Astrocyte (in vitro differentiated cells and primary cell): Measurements from ENCODE around the gene IARS1. TPM values are rescaled to one million over a fixed set of nuclear protein-coding genes. Genes with fewer than 3 reads are reported as not detected.
A peak's percentile ranks its signal among the peaks of the same experiment; 100 is the strongest.

Experiments
- DNase-seq: peaks from one replicate; pipeline ENCODE4 v3.0.0-alpha.2; 2010; ENCODE audit warnings: low read depth
- FAIRE-seq: peaks from 2 replicates; lab custom pipeline; 2011; peaks lifted over from hg19 to GRCh38; lab: Jason Lieb, UNC
- H2AFZ ChIP-seq: 2 replicates; pipeline ENCODE4 v1.6.0; 2012; ENCODE audit warnings: low read depth, low read length, inconsistent platforms
- H3K27ac ChIP-seq: 2 replicates; pipeline ENCODE4 v1.5.1; 2011; ENCODE audit warnings: low read depth, low read length, inconsistent platforms
- H3K27me3 ChIP-seq: 2 replicates; pipeline ENCODE4 v1.6.0; 2011; ENCODE audit warnings: low read length, inconsistent platforms; ENCODE audit not compliant: insufficient read depth
- H3K36me3 ChIP-seq: 2 replicates; pipeline ENCODE4 v1.5.1; 2011; ENCODE audit warnings: low read length, inconsistent platforms; ENCODE audit not compliant: insufficient read depth
- H3K4me1 ChIP-seq: 2 replicates; pipeline ENCODE4 v1.5.1; 2011; ENCODE audit warnings: low read length, inconsistent platforms; ENCODE audit not compliant: insufficient read depth
- H3K4me2 ChIP-seq: 2 replicates; pipeline ENCODE4 v1.6.0; 2012; ENCODE audit warnings: low read length, inconsistent platforms
- H3K4me3 ChIP-seq: 2 replicates; pipeline ENCODE4 v1.5.1; 2011; ENCODE audit warnings: low read depth, mild to moderate bottlenecking, low read length, inconsistent platforms; ENCODE audit not compliant: insufficient read depth
- H3K79me2 ChIP-seq: 2 replicates; pipeline ENCODE4 v1.6.0; 2012; ENCODE audit warnings: mild to moderate bottlenecking, low read length, inconsistent platforms; ENCODE audit not compliant: insufficient read depth
- H3K9ac ChIP-seq: 2 replicates; pipeline ENCODE4 v1.6.0; 2012; ENCODE audit warnings: mild to moderate bottlenecking, low read length, inconsistent platforms
- H3K9me3 ChIP-seq: 2 replicates; pipeline ENCODE4 v1.5.1; 2012; ENCODE audit warnings: low read depth, mild to moderate bottlenecking, low read length, inconsistent platforms; ENCODE audit not compliant: insufficient read depth
- H4K20me1 ChIP-seq: 2 replicates; pipeline ENCODE4 v1.6.0; 2012; ENCODE audit warnings: low read length, inconsistent platforms; ENCODE audit not compliant: insufficient read depth
- H3K27ac Mint-ChIP-seq: one replicate; pipeline ENCODE4 v1.8.0; 2021; ENCODE audit warnings: mild to moderate bottlenecking, mixed read lengths; ENCODE audit not compliant: unreplicated experiment
- H3K27me3 Mint-ChIP-seq: one replicate; pipeline ENCODE4 v1.8.0; 2021; ENCODE audit warnings: low read depth, mixed read lengths; ENCODE audit not compliant: unreplicated experiment
- H3K36me3 Mint-ChIP-seq: one replicate; pipeline ENCODE4 v1.8.0; 2021; ENCODE audit warnings: low read depth, mixed read lengths; ENCODE audit not compliant: unreplicated experiment
- H3K4me1 Mint-ChIP-seq: one replicate; pipeline ENCODE4 v1.8.0; 2021; ENCODE audit warnings: low read depth, mixed read lengths; ENCODE audit not compliant: unreplicated experiment
- H3K4me3 Mint-ChIP-seq: one replicate; pipeline ENCODE4 v1.8.0; 2021; ENCODE audit warnings: mild to moderate bottlenecking, moderate library complexity, mixed read lengths; ENCODE audit not compliant: unreplicated experiment
- H3K9me3 Mint-ChIP-seq: one replicate; pipeline ENCODE4 v1.8.0; 2021; ENCODE audit warnings: mild to moderate bottlenecking, mixed read lengths; ENCODE audit not compliant: unreplicated experiment
- CTCF ChIP-seq: IDR thresholded peaks from 2 replicates; pipeline ENCODE4 v1.5.1; 2011; ENCODE audit warnings: low read depth, mild to moderate bottlenecking, inconsistent platforms, low read length, moderate library complexity; ENCODE audit not compliant: insufficient read depth
- EZH2 ChIP-seq: IDR thresholded peaks from 2 replicates; pipeline ENCODE4 v1.6.1; 2012; ENCODE audit warnings: mild to moderate bottlenecking, low read length, inconsistent platforms; ENCODE audit not compliant: insufficient read depth
- total RNA-seq: library from RNA; stranded (reverse); gene quantifications from 2 replicates; pipeline ENCODE4 v1.2.1, GENCODE V29; 2021

Gene IARS1
- total RNA-seq, 1 donor from 2014 or later: 226 TPM

- DNase-seq: peak; percentile 85
- H3K9me3 ChIP-seq: no peaks in the 10 kb centered on the region
- no peaks in the 10 kb centered on the region for H4K20me1 ChIP-seq
- peak within 1 kb of the TSS; percentile 100 for H3K27ac ChIP-seq
- peaks cover 21% of the 10 kb centered on the region for H3K79me2 ChIP-seq
- Mint-ChIP-seq H3K36me3 (no peaks in the 10 kb centered on the region), H3K4me3 (peak within 1 kb of the TSS; percentile 99), H3K27ac (peak within 1 kb of the TSS; percentile 99), H3K27me3 (no peaks in the 10 kb centered on the region), H3K4me1 (peaks cover 4% of the 10 kb centered on the region), H3K9me3 (no peaks in the 10 kb centered on the region)
- peak within 1 kb of the TSS; percentile 99 for H3K9ac ChIP-seq
- H3K27me3 ChIP-seq: no peaks in the 10 kb centered on the region
- H3K4me3 ChIP-seq: peak within 1 kb of the TSS; percentile 94
- peak within 1 kb of the TSS; percentile 87 for H3K4me2 ChIP-seq
- peaks cover 15% of the 10 kb centered on the region for H3K4me1 ChIP-seq
- no peak for TF ChIP-seq EZH2
- TF ChIP-seq CTCF: no peak
- no peak for FAIRE-seq
- H3K36me3 ChIP-seq: peaks cover 14% of the 10 kb centered on the region
- H2AFZ ChIP-seq: peak within 1 kb of the TSS; percentile 100
Observed at GRCh38 chr9:92325269-92325990, 31.9 kb upstream of the IARS1 start, which contains the start of the genes CENPP and NOL8. CENPP (plus strand) TSS chr9:92325953. NOL8 (minus strand) TSS chr9:92325350; CDS start chr9:92324161, 1,189 bp downstream.

- H3K4me1 ChIP-seq: peaks cover 15% of the 10 kb centered on the region
- peak overlapping the region; percentile 100 for H2AFZ ChIP-seq
- no peak for FAIRE-seq
- peak overlapping the region; percentile 100 for H3K27ac ChIP-seq
- H3K36me3 ChIP-seq: peaks cover 14% of the 10 kb centered on the region
- H4K20me1 ChIP-seq: no peaks in the 10 kb centered on the region
- H3K27me3 ChIP-seq: no peaks in the 10 kb centered on the region
- peaks cover 21% of the 10 kb centered on the region for H3K79me2 ChIP-seq
- H3K36me3 Mint-ChIP-seq: peaks cover 2% of the 10 kb centered on the region
- peak overlapping the region; percentile 87 for H3K4me2 ChIP-seq
- H3K9me3 Mint-ChIP-seq: no peaks in the 10 kb centered on the region
- peak overlapping the region; percentile 99 for H3K4me3 Mint-ChIP-seq
- H3K27me3 Mint-ChIP-seq: no peaks in the 10 kb centered on the region
- H3K27ac Mint-ChIP-seq: peak overlapping the region; percentile 99
- DNase-seq: no peak
- H3K9ac ChIP-seq: peak overlapping the region; percentile 99
- peak overlapping the region; percentile 94 for H3K4me3 ChIP-seq
- H3K4me1 Mint-ChIP-seq: peaks cover 4% of the 10 kb centered on the region
- H3K9me3 ChIP-seq: no peaks in the 10 kb centered on the region
- no peak for TF ChIP-seq CTCF
- TF ChIP-seq EZH2: no peak
Observed at GRCh38 chr9:92324889-92325268, 31.4 kb upstream of the IARS1 start.

GRCh38 chr9:92324431-92324830 lies 30.9 kb upstream of the IARS1 start:
- Histone ChIP-seq H4K20me1 (no peaks in the 10 kb centered on the region), H3K9me3 (no peaks in the 10 kb centered on the region), H3K4me2 (peak overlapping the region; percentile 87), H2AFZ (peak overlapping the region; percentile 100), H3K79me2 (peaks cover 21% of the 10 kb centered on the region), H3K27me3 (no peaks in the 10 kb centered on the region), H3K9ac (peak overlapping the region; percentile 99), H3K36me3 (peaks cover 14% of the 10 kb centered on the region), H3K4me3 (peak overlapping the region; percentile 94), H3K27ac (peak overlapping the region; percentile 100), H3K4me1 (peaks cover 15% of the 10 kb centered on the region)
- Mint-ChIP-seq H3K27ac (peak overlapping the region; percentile 99), H3K4me1 (peaks cover 4% of the 10 kb centered on the region), H3K4me3 (peak overlapping the region; percentile 99), H3K9me3 (no peaks in the 10 kb centered on the region), H3K36me3 (peaks cover 3% of the 10 kb centered on the region), H3K27me3 (no peaks in the 10 kb centered on the region)
- DNase-seq: no peak
- TF ChIP-seq CTCF (no peak), EZH2 (no peak)
- FAIRE-seq: no peak
